Right cardiac atrium (tissue), 5 donors: ENCODE data around the gene DOK1. TPM values are rescaled to one million over a fixed set of nuclear protein-coding genes. Genes with fewer than 3 reads are reported as not detected.
A peak's percentile ranks its signal among the peaks of the same experiment; 100 is the strongest.

ENCODE experiments used
- ATAC-seq, 2 donors: fragments of 200-7000 bp; cut with Tn5 transposase; one replicate each; pipeline versions ENCODE4 v1.8.0 to v1.9.1; 2020; ENCODE audit warnings: moderate library complexity in 2 of 2, mild to moderate bottlenecking in 1 of 2
- DNase-seq, 3 donors: peaks; one replicate each; pipeline ENCODE4 v3.0.0-alpha.2; 2020
- H3K27ac ChIP-seq: one replicate; pipeline ENCODE4 v1.5.1; 2013; ENCODE audit warnings: mild to moderate bottlenecking, low read length, control low read depth, moderate library complexity
- H3K27me3 ChIP-seq: one replicate; pipeline ENCODE4 v1.6.1; 2013; ENCODE audit not compliant: control insufficient read depth, insufficient read depth
- H3K4me1 ChIP-seq: one replicate; pipeline ENCODE4 v1.6.1; 2013; ENCODE audit warnings: low read length; ENCODE audit not compliant: control insufficient read depth, insufficient read depth
- H3K4me3 ChIP-seq: one replicate; pipeline ENCODE4 v1.5.1; 2013; ENCODE audit warnings: low read length, control low read depth
- H3K9me3 ChIP-seq: one replicate; pipeline ENCODE4 v1.6.1; 2013; ENCODE audit warnings: low read length; ENCODE audit not compliant: control insufficient read depth
- WGBS: extraction: QIAGEN DNeasy Blood & Tissue Kit; methylation state at CpG from one replicate; pipeline ENCODE4 v1.1.7; 2013; 5-methylcytosine and 5-hydroxymethylcytosine counted together
- intact Hi-C, 4 donors: fragments of 100-400 bp; cut with DNase I; formaldehyde crosslinking; loops; one replicate each; pipeline versions ENCODE4 v1.11.0 to v1.14.0; 2022 to 2023
- polyA plus RNA-seq: library from polyadenylated mRNA; stranded (reverse); fragments of 200-250 nt; gene quantifications from one replicate; pipeline ENCODE4 v1.2.3, GENCODE V29; 2013
- total RNA-seq, 4 donors: library from RNA; stranded (reverse); fragmentation: NEBNext Ultra II Directional; extraction: Animal tissue kit (Norgen Biotek cat#: 25700); gene quantifications; one replicate each; pipeline ENCODE4 v1.2.1, GENCODE V29; 2021
- donor health status: healthy with polysubstance abuse.
- donor health status: DM: no; HTN: yes; CAD: no.
- donor health status: DM: no; HTN: no; CAD: no.
- donor health status: DM: no; HTN: yes; CAD: no; lungs with severe emphysema.
- donor health status: DM: yes; HTN: yes; CAD: no.

The DOK1 gene
- total and polyA plus RNA-seq, 5 donors = 3.7 to 8.6 (median 7.5) TPM

DNA sequence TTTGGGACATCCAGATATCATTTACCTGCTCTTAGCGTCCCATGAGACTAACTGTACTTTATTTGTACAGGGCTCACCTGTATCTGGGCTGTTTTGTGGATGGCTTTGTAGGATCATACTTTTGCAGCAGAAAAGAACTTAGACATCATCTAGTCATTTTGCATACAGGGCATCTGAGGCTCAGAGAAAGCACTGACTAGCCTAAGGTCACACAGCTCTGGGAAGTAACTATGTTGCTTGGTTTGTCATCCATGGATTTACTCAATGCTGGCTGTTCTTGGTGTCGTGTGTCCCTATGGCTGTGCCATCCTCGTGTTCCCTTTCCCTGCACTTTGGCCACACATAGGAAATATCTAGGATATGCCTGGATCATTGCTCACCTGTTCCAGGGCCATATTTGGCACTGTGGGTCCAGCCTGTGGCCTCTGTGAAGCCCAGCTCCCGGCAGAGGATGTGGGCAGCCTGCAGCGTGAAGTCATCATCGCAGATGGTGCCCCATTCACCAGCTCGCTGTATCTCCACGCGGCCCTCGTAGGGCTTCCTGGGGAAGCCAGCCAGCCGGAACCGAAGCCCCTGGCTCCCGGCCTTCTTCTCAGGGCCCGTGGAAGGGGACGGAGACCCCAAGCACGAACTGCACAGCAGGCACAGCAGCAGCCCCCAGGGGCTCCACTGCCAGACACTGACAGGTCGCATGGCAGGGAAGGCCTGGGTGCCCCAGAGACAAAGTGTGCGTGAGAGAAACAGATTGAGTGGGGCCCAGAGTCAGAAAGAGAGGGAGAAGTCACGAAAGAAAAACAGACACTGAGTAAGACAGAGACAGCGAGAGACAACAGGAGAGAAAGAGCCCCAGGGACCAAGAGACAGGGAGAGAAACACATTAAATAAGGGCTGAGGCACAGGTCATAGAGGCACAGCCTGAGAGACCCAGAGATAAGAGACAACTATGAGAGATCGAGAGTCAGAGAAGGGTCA is 2.3 kb upstream of the DOK1 start:
- no peak for DNase-seq
- Histone ChIP-seq H3K4me3 (no peak overlapping the region), H3K27me3 (no peaks in the 10 kb centered on the region), H3K9me3 (no peaks in the 10 kb centered on the region), H3K4me1 (no peaks in the 10 kb centered on the region), H3K27ac (no peak overlapping the region)
- ATAC-seq = no peak
- intact Hi-C loops = no loop called here
- WGBS = 70% methylated on average over 21 of the region's 21 CpGs

DNA sequence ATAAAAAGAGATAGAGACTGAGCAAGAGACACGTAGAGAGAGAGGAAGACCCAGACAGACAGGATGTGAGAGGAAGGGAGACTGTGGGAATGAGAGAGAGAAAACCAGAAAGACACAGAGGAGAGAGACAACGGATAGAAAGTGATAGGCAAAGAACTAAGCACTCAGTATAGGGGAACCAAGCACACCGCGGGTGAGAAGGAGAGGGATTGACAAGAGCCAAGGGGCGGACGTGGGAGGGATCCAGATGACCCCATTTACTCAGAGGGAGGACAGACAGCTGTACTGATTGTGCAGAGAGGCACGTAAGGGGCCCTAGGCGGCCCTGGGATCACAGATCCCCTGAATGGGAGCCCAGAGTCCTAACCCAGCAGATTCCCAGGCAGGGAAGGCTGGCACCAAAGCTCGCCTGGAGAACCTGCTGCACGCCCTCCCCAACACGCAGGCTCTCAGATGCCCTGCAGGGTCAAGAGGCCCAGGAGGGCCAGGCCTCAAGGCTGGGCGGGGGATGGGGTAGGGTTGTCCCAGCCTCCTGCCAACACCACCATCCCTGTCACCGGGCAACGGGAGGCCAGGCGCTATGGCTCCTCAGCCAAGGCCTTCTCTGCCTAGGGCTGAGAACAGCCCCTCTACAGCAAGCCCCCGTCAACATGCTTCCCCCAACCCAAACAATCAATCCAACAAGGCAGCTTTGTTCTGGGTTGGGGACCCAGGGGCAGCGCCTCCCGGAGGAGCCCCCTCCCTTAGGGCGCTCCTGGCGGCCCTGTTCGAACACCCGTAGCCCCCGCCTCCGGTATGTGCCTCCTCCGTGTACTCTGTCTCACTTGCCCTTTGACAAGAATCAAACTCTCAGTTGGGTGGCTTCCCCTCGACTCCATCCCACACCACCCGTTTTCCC is 1.4 kb upstream of the DOK1 start:
- no peaks in the 10 kb centered on the region for H3K9me3 ChIP-seq
- DNase-seq = peak; percentile 47 to 76 (median 72)
- 45% methylated on average over 27 of the region's 27 CpGs for WGBS
- peak overlapping the region; percentile 14 for H3K27ac ChIP-seq
- intact Hi-C loops = no loop called here
- H3K27me3 ChIP-seq = no peaks in the 10 kb centered on the region
- ATAC-seq = no peak
- peak overlapping the region; percentile 74 for H3K4me3 ChIP-seq
- H3K4me1 ChIP-seq = no peaks in the 10 kb centered on the region

DNA sequence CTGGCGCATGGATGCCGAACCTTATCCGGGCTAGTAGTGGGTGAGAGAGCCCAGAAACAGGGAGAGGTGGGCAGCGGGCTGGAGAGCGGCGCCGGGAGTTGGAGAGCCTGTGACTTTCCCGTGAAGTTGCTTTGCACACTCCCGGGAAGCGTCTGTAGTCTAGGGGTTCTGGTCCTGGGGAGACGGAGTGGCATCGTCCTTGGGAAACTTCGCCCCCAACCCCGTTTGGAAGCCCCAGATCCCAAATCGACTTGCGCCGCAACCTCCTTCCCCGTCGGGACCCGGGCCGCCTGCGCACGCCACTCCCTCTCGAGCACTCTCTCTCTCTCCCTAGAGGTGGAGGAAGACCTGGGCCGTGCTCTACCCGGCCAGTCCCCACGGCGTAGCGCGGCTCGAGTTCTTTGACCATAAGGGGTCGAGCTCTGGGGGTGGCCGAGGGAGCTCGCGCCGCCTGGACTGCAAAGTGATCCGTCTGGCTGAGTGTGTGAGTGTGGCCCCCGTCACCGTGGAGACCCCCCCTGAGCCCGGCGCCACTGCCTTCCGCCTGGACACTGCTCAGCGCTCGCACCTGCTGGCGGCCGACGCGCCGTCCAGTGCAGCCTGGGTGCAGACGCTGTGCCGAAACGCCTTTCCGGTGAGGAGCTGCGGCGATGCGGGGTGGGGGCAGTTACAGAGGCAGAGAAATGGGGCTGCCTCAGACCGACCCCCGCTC is 456 bp downstream of the DOK1 start:
- Histone ChIP-seq H3K27ac (peak overlapping the region; percentile 48), H3K4me1 (no peaks in the 10 kb centered on the region), H3K4me3 (peak overlapping the region; percentile 74), H3K27me3 (no peaks in the 10 kb centered on the region), H3K9me3 (no peaks in the 10 kb centered on the region)
- intact Hi-C loops = no loop called here
- 4% methylated on average over 58 of the region's 58 CpGs for WGBS
- ATAC-seq (peak; percentile 39 to 66), DNase-seq (peak; percentile 61 to 81 (median 78))

DNA sequence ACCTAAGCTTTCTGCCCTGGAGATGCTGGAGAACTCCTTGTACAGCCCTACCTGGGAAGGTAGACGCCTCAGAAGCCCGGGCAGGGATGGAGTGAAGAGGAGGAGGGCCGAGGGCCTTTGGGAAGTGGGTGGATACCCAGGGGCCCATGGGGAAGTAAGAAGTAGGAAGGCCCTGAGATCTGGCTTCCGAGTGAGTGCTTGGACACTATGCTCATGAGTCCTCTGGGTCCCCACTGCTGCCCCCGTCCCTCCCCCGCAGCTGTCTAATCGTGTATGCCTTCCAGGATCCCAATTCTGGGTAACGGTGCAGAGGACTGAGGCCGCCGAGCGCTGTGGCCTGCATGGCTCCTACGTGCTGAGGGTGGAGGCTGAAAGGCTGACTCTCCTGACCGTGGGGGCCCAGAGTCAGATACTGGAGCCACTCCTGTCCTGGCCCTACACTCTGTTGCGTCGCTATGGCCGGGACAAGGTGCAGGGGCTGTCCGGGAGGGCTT is 1.1 kb downstream of the DOK1 start:
- Histone ChIP-seq H3K4me1 (no peaks in the 10 kb centered on the region), H3K9me3 (no peaks in the 10 kb centered on the region), H3K27ac (no peak overlapping the region), H3K4me3 (peak overlapping the region; percentile 74), H3K27me3 (no peaks in the 10 kb centered on the region)
- DNase-seq (peak; percentile 34 to 72 (median 71)), ATAC-seq (no peak)
- 65% methylated on average over 17 of the region's 17 CpGs for WGBS
- intact Hi-C loops = no loop called here

DNA sequence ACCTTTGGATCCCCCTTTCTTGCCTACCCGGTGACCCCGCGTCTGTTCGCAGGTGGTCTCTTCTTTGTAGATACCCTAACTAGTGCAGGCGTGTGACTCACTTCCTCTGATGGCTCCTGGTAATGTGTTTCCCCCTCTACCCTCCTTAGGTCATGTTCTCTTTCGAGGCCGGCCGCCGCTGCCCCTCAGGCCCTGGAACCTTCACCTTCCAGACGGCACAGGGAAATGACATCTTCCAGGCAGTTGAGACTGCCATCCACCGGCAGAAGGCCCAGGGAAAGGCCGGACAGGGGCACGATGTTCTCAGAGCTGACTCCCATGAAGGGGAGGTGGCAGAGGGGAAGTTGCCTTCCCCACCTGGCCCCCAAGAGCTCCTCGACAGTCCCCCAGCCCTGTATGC is 1.6 kb downstream of the DOK1 start:
- intact Hi-C loops = no loop called here
- Histone ChIP-seq H3K4me1 (no peaks in the 10 kb centered on the region), H3K27ac (no peak overlapping the region), H3K4me3 (no peak overlapping the region), H3K27me3 (no peaks in the 10 kb centered on the region), H3K9me3 (no peaks in the 10 kb centered on the region)
- DNase-seq = no peak
- ATAC-seq = no peak
- WGBS = 84% methylated on average over 14 of the region's 14 CpGs

- no peak overlapping the region for H3K4me3 ChIP-seq
- DNase-seq (peak in 1 of 3 donors; percentile 40), ATAC-seq (no peak)
- H3K27me3 ChIP-seq = no peaks in the 10 kb centered on the region
- no peaks in the 10 kb centered on the region for H3K4me1 ChIP-seq
- WGBS = 90% methylated on average over 6 of the region's 6 CpGs
- H3K9me3 ChIP-seq = no peaks in the 10 kb centered on the region
- no peak overlapping the region for H3K27ac ChIP-seq
- intact Hi-C loops = no loop called here
Measured at GRCh38 chr2:74556831-74557370, 2.4 kb downstream of the DOK1 start.

DNA sequence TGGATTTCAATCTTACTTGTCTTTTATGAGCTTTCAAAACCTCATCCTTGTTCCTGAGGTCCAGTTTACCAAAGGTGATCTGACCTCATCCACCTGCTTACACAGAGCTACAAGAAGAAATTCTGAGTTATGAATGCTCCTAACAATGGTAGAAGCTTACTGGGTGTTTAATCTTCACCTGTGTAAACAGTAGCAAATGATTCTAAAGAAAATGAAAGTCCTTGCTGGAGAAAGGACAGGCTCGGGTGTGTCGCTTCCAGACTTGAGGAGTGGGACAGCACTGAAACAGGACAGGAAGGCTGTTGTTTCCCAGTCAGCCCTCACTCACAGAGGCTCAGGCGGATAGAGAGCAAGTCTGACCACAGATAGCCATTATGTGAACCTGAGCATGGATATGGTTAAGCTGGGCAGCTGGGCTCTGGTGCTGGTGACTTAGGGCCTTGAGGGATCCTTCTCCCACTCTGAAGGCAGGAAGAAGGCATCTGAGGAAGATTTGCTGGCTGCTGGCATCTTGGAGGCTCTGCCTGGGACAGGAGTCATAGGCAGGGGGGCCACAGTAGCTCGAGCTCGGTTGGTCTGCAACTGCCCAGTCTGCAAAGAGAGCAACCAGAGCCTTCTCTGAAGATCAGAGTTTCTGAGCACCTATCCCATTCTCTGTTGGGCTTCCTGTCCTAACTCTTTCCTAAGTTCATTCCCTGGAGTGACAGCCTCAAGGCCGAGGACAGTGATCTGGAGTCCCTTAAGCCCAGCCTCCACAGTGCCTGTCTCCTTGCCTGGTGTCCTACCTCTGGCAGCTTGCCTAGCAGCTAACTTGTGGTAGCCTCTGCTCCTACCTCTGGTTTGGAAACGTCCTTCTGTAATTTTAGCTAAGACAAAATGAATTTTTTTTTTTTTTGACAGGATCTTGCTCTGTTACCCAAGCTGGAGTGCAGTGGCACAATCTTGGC is 4.0 kb downstream of the DOK1 start:
- Histone ChIP-seq H3K4me1 (no peaks in the 10 kb centered on the region), H3K9me3 (no peaks in the 10 kb centered on the region), H3K4me3 (no peak overlapping the region), H3K27ac (no peak overlapping the region), H3K27me3 (no peaks in the 10 kb centered on the region)
- WGBS = 62% methylated on average over 7 of the region's 7 CpGs
- intact Hi-C loops = no loop called here
- DNase-seq = no peak
- no peak for ATAC-seq

DNA sequence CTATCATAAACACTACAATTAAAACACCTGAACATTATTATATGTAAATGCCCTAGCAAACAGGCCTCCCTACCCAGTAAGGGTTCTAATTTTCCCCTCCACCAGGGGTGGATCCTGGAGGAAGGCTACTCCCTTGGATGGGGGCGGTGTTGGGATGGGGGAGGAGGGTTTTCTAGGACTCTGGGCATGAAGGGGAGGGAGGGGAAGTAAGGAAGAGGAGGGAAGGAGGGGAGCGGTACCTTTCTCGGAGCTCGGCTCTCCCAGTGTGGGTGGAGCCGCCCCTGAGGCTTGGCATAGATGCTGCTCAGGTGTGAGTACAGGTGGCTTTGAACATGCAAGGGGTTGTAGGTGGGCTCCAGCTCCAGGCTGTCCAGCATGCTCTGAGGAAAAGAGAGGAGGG is 5.4 kb downstream of the DOK1 start:
- WGBS = 28% methylated on average over 5 of the region's 5 CpGs
- H3K27me3 ChIP-seq = no peaks in the 10 kb centered on the region
- no peaks in the 10 kb centered on the region for H3K4me1 ChIP-seq
- intact Hi-C loops = no loop called here
- no peaks in the 10 kb centered on the region for H3K9me3 ChIP-seq
- H3K27ac ChIP-seq = no peak overlapping the region
- DNase-seq (peak in 1 of 3 donors; percentile 41), ATAC-seq (no peak)
- H3K4me3 ChIP-seq = no peak overlapping the region

DNA sequence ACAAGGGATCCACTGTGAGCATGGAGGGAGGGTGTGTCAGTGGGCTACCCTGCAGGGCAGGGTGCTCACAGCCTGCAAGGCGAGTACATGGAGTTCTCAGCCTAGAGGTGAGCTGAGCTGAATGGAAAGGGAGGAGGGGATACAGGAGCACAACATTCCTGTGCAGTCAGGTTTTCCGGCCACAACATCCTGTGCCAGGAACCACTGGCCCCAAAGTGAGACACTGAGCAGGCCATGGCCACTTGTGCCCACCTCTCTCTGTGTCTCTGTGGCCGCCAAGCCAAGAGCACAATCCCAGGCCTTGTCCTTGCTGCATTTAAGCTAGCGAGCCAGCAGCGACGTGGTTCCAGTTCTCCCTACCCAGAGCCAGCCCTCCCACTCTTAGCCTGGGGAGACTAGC is 6.1 kb downstream of the DOK1 start:
- no peak for DNase-seq
- no peak overlapping the region for H3K27ac ChIP-seq
- H3K4me1 ChIP-seq = no peaks in the 10 kb centered on the region
- H3K4me3 ChIP-seq = no peak overlapping the region
- H3K9me3 ChIP-seq = no peaks in the 10 kb centered on the region
- ATAC-seq = no peak
- no peaks in the 10 kb centered on the region for H3K27me3 ChIP-seq
- 58% methylated on average over 6 of the region's 6 CpGs for WGBS
- intact Hi-C loops = no loop called here
